OCI-LY3 (cell line): ENCODE measurements around the gene COL1A1.

ENCODE experiments used
- EZH2phosphoT487 ChIP-seq: fragments of 200-600 bp; shearing (Covaris generic); IDR thresholded peaks from 2 replicates; pipeline ENCODE4 v1.6.1; 2018; ENCODE audit warnings: antibody characterized with exemption, mixed run types, low read depth
- TF ChIP-seq, protein P1 (sequence below): fragments of 200-600, 300-600 bp; sonication (generic); IDR thresholded peaks from 2 replicates; pipeline ENCODE4 v1.5.1; 2014; ENCODE audit warnings: antibody characterized with exemption, low read length, low read depth

- TF ChIP-seq, protein P1, sequence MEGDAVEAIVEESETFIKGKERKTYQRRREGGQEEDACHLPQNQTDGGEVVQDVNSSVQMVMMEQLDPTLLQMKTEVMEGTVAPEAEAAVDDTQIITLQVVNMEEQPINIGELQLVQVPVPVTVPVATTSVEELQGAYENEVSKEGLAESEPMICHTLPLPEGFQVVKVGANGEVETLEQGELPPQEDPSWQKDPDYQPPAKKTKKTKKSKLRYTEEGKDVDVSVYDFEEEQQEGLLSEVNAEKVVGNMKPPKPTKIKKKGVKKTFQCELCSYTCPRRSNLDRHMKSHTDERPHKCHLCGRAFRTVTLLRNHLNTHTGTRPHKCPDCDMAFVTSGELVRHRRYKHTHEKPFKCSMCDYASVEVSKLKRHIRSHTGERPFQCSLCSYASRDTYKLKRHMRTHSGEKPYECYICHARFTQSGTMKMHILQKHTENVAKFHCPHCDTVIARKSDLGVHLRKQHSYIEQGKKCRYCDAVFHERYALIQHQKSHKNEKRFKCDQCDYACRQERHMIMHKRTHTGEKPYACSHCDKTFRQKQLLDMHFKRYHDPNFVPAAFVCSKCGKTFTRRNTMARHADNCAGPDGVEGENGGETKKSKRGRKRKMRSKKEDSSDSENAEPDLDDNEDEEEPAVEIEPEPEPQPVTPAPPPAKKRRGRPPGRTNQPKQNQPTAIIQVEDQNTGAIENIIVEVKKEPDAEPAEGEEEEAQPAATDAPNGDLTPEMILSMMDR, result no peak
- TF ChIP-seq EZH2phosphoT487, result no peak
Measured at GRCh38 chr17:50222922-50223321, 21.5 kb upstream of the COL1A1 start.
